Measurements from ENCODE around the gene ZNF630. TPM values are rescaled to one million over a fixed set of nuclear protein-coding genes. Genes with fewer than 3 reads are reported as not detected.
"Not testable (repeated sequence)": the region's sequence is repeated elsewhere in the genome, so short reads cannot be mapped to it uniquely, and the experiment has no call there.

The ZNF630 gene
- polyA plus RNA-seq, 4 donors = 0.54 to 3.3 (median 2.1) TPM

DNA sequence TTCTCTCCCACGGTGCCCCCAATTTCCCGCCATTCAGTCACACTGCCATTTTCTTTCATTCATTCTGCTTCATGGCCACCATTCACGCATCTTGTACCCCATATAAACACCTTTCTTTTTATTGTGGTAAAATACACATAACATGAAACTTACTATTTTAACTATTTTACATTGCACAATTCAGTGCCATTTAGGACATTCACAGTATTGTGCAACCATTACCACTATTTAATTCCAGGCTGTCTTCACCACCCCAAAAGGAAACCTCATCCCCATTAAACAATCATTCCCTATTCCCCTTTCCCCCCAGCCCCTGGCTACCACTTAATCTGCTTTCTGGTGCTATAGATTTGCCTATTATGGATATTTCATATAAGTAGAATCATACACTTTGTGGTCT is 48.7 kb downstream of the ZNF630 start:
- WGBS, 3 donors = 86 to 96% (median 93%) methylated on average over 3 of the region's 3 CpGs
- peaks cover 0 to 5% of the 10 kb centered on the region in 2 donors for H3K9me3 ChIP-seq (ENCODE audit: control insufficient read depth in 2 of 2, insufficient read depth in 1 of 2, low read depth in 1 of 2, low read length in 1 of 2)
- DNase-seq (no peak), FAIRE-seq (no peak)
- no peaks in the 10 kb centered on the region for H3K27me3 ChIP-seq (ENCODE audit: control insufficient read depth in 3 of 3, insufficient read depth in 3 of 3, low read length in 3 of 3)
- H3K4me3 ChIP-seq (ENCODE audit: low read depth in 1 of 3, low read length in 3 of 3) = no peak overlapping the region
- no peaks in the 10 kb centered on the region for H3K4me1 ChIP-seq (ENCODE audit: control insufficient read depth in 3 of 3, insufficient read depth in 2 of 3, low read depth in 1 of 3, low read length in 2 of 3)
- no peak overlapping the region for H3K27ac ChIP-seq (ENCODE audit: low read depth in 1 of 3, low read length in 2 of 3)
- no peaks in the 10 kb centered on the region for H3K36me3 ChIP-seq (ENCODE audit: control insufficient read depth in 3 of 3, insufficient read depth in 2 of 3, low read depth in 1 of 3, low read length in 3 of 3)

- H3K4me3 ChIP-seq (ENCODE audit: low read depth in 1 of 3, low read length in 3 of 3) = no peak overlapping the region
- WGBS, 3 donors = 22 to 67% (median 38%) methylated on average over 1 to 3 of the region's 3 CpGs
- peaks cover 0 to 5% of the 10 kb centered on the region in 2 donors for H3K9me3 ChIP-seq (ENCODE audit: control insufficient read depth in 2 of 2, insufficient read depth in 1 of 2, low read depth in 1 of 2, low read length in 1 of 2)
- FAIRE-seq = no peak
- no peaks in the 10 kb centered on the region for H3K27me3 ChIP-seq (ENCODE audit: control insufficient read depth in 3 of 3, insufficient read depth in 3 of 3, low read length in 3 of 3)
- H3K36me3 ChIP-seq (ENCODE audit: control insufficient read depth in 3 of 3, insufficient read depth in 2 of 3, low read depth in 1 of 3, low read length in 3 of 3) = no peaks in the 10 kb centered on the region
- no peaks in the 10 kb centered on the region for H3K4me1 ChIP-seq (ENCODE audit: control insufficient read depth in 3 of 3, insufficient read depth in 2 of 3, low read depth in 1 of 3, low read length in 2 of 3)
- DNase-seq = no peak
- H3K27ac ChIP-seq (ENCODE audit: low read depth in 1 of 3, low read length in 2 of 3) = peak overlapping the region in 1 of 3 donors; percentile 89
These were observed 49.3 kb downstream of the ZNF630 start for GRCh38 chrX:48022100-48022499.

- FAIRE-seq = no peak
These were observed 50.2 kb downstream of the ZNF630 start for GRCh38 chrX:48021026-48021900.

GRCh38 chrX:48020472-48020871 is 51.0 kb downstream of the ZNF630 start:
- DNase-seq (peak in 1 of 2 donors; percentile 29), FAIRE-seq (peak; percentile 65)
- H3K27me3 ChIP-seq (ENCODE audit: control insufficient read depth in 3 of 3, insufficient read depth in 3 of 3, low read length in 3 of 3); H3K4me1 ChIP-seq (ENCODE audit: control insufficient read depth in 3 of 3, insufficient read depth in 2 of 3, low read depth in 1 of 3, low read length in 2 of 3); H3K36me3 ChIP-seq (ENCODE audit: control insufficient read depth in 3 of 3, insufficient read depth in 2 of 3, low read depth in 1 of 3, low read length in 3 of 3); H3K9me3 ChIP-seq (ENCODE audit: control insufficient read depth in 2 of 2, insufficient read depth in 1 of 2, low read depth in 1 of 2, low read length in 1 of 2): not testable (repeated sequence)
- 38 to 65% (median 42%) methylated on average over 9 to 11 of the region's 11 CpGs for WGBS, 3 donors
- H3K4me3 ChIP-seq (ENCODE audit: low read depth in 1 of 3, low read length in 3 of 3) = peak overlapping the region in 1 of 3 donors; percentile 55
- H3K27ac ChIP-seq (ENCODE audit: low read depth in 1 of 3, low read length in 2 of 3) = peak overlapping the region in 1 of 3 donors; percentile 89

More at GRCh38 chrX:48021026-48021900, 50.2 kb downstream of the ZNF630 start:
- H3K36me3 ChIP-seq (ENCODE audit: control insufficient read depth in 3 of 3, insufficient read depth in 2 of 3, low read depth in 1 of 3, low read length in 3 of 3) = no peaks in the 10 kb centered on the region
- H3K27me3 ChIP-seq (ENCODE audit: control insufficient read depth in 3 of 3, insufficient read depth in 3 of 3, low read length in 3 of 3) = no peaks in the 10 kb centered on the region
- WGBS, 3 donors = 2 to 35% (median 6%) methylated on average over 30 of the region's 30 CpGs
- H3K4me1 ChIP-seq (ENCODE audit: control insufficient read depth in 3 of 3, insufficient read depth in 2 of 3, low read depth in 1 of 3, low read length in 2 of 3) = no peaks in the 10 kb centered on the region
- peak overlapping the region; percentile 52 to 90 (median 89) for H3K27ac ChIP-seq (ENCODE audit: low read depth in 1 of 3, low read length in 2 of 3)
- H3K9me3 ChIP-seq (ENCODE audit: control insufficient read depth in 2 of 2, insufficient read depth in 1 of 2, low read depth in 1 of 2, low read length in 1 of 2) = peaks cover 0 to 5% of the 10 kb centered on the region in 2 donors
- DNase-seq = peak; percentile 72 to 92
- peak overlapping the region; percentile 22 to 55 (median 50) for H3K4me3 ChIP-seq (ENCODE audit: low read depth in 1 of 3, low read length in 3 of 3)

DNA sequence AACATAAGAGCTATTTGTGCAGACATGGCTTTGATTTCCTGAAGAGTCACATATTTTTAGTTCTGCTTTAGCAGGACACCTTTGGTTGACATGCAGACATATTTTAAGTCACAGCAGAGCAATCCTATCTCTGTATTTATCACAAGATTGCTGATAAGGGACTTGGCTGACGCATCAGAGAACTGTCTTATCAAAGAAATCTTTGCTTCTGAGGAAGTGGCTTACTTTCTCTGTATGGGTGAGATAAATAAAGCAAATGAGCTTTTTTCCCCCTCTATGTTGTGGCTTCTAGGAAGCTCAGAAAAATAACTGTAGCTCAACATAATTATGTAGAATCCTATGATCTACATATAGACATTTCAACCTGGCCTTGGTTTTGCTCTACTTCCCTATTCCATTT is 51.5 kb downstream of the ZNF630 start:
- not testable (repeated sequence) for DNase-seq; H3K4me3 ChIP-seq (ENCODE audit: low read depth in 1 of 3, low read length in 3 of 3); H3K9me3 ChIP-seq (ENCODE audit: control insufficient read depth in 2 of 2, insufficient read depth in 1 of 2, low read depth in 1 of 2, low read length in 1 of 2); H3K27ac ChIP-seq (ENCODE audit: low read depth in 1 of 3, low read length in 2 of 3); H3K36me3 ChIP-seq (ENCODE audit: control insufficient read depth in 3 of 3, insufficient read depth in 2 of 3, low read depth in 1 of 3, low read length in 3 of 3); H3K27me3 ChIP-seq (ENCODE audit: control insufficient read depth in 3 of 3, insufficient read depth in 3 of 3, low read length in 3 of 3); H3K4me1 ChIP-seq (ENCODE audit: control insufficient read depth in 3 of 3, insufficient read depth in 2 of 3, low read depth in 1 of 3, low read length in 2 of 3)
- no CpG with 5 or more reads among the region's 1 CpG for WGBS, 3 donors
- peak; percentile 94 for FAIRE-seq

DNA sequence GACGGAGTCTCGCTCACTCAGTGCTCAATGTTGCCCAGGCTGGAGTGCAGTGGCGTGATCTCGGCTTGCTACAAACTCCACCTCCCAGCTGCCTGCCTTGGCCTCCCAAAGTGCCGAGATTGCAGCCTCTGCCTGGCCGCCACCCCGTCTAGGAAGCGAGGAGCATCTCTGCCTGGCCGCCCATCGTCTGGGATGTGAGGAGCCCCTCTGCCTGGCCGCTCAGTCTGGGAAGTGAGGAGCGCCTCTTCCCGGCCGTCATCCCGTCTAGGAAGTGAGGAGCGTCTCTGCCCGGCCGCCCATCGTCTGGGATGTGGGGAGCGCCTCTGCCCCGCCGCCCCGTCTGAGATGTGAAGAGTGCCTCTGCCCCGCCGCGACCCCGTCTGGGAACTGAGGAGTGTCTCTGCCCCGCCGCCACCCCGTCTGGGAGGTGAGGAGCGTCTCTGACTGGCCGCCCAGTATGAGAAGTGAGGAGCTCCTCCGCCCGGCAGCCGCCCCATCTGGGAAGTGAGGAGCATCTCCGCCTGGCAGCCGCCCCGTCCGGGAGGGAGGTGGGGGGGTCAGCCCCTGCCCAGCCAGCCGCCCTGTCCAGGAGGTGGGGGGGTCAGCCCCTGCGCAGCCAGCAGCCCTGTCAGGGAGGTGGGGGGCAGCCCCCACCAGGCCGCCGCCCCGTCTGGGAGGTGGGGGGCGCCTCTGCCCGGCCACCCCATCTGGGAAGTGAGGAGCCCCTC is 54.7 kb downstream of the ZNF630 start:
- not testable (repeated sequence) for H3K9me3 ChIP-seq (ENCODE audit: control insufficient read depth in 2 of 2, insufficient read depth in 1 of 2, low read depth in 1 of 2, low read length in 1 of 2); H3K36me3 ChIP-seq (ENCODE audit: control insufficient read depth in 3 of 3, insufficient read depth in 2 of 3, low read depth in 1 of 3, low read length in 3 of 3); DNase-seq; H3K27ac ChIP-seq (ENCODE audit: low read depth in 1 of 3, low read length in 2 of 3); H3K27me3 ChIP-seq (ENCODE audit: control insufficient read depth in 3 of 3, insufficient read depth in 3 of 3, low read length in 3 of 3); FAIRE-seq; H3K4me3 ChIP-seq (ENCODE audit: low read depth in 1 of 3, low read length in 3 of 3); H3K4me1 ChIP-seq (ENCODE audit: control insufficient read depth in 3 of 3, insufficient read depth in 2 of 3, low read depth in 1 of 3, low read length in 2 of 3)
- WGBS, 3 donors = 92 to 96% (median 92%) methylated on average over 8 to 35 of the region's 46 CpGs

DNA sequence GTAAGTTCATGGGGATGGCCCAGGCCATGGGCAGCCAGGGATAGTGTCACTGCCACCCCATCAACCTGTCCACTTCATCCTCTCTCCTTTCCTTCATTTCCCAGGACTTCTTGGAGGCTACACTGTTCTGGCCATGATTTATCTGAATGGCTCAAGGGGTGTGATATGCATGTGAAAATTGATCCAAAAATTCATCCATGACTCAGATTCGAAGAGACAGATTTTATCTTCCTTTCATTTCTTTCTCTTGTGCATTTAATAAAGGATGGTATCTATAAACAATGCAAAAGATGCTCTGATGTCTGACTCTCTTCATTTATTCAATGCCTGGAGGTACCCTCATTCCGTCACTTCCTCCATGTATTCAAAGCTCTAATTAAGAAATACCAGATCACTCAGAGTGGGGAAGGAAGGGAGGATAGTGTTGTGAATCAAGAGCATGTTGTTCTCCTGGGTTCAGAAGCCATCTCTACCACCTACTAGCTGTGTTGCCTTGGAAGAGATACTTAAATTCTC is 61.9 kb downstream of the ZNF630 start:
- no CpG with 5 or more reads among the region's 2 CpGs for WGBS, 3 donors
- not testable (repeated sequence) for H3K9me3 ChIP-seq (ENCODE audit: control insufficient read depth in 2 of 2, insufficient read depth in 1 of 2, low read depth in 1 of 2, low read length in 1 of 2); FAIRE-seq

More for the DNA sequence above, 61.9 kb downstream of the ZNF630 start:
- not testable (repeated sequence) for H3K27me3 ChIP-seq (ENCODE audit: control insufficient read depth in 3 of 3, insufficient read depth in 3 of 3, low read length in 3 of 3); H3K36me3 ChIP-seq (ENCODE audit: control insufficient read depth in 3 of 3, insufficient read depth in 2 of 3, low read depth in 1 of 3, low read length in 3 of 3); H3K27ac ChIP-seq (ENCODE audit: low read depth in 1 of 3, low read length in 2 of 3); H3K4me1 ChIP-seq (ENCODE audit: control insufficient read depth in 3 of 3, insufficient read depth in 2 of 3, low read depth in 1 of 3, low read length in 2 of 3); DNase-seq; H3K4me3 ChIP-seq (ENCODE audit: low read depth in 1 of 3, low read length in 3 of 3)

All from small intestine (tissue), 7 donors.